Omental fat pad (tissue), 4 donors: Measurements from ENCODE around the gene GALNT10. TPM values are rescaled to one million over a fixed set of nuclear protein-coding genes. Genes with fewer than 3 reads are reported as not detected.
A peak's percentile ranks its signal among the peaks of the same experiment; 100 is the strongest.

Experiments
- ATAC-seq: fragments of 150-250 bp; one replicate; pipeline ENCODE4 v1.9.1; 2016; ENCODE audit warnings: mild to moderate bottlenecking, moderate library complexity; ENCODE audit not compliant: low FRiP score
- DNase-seq: peaks from one replicate; pipeline ENCODE4 v3.0.0-alpha.2; 2019; ENCODE audit warnings: low spot score
- CTCF ChIP-seq, 3 donors: fragments of 450-650 bp; IDR thresholded peaks; one replicate each; pipeline ENCODE4 v1.5.1; 2016 to 2017; ENCODE audit warnings: antibody characterized with exemption in 3 of 3, mild to moderate bottlenecking in 3 of 3, moderate library complexity in 2 of 3
- total RNA-seq, 4 donors: library from RNA; depleted of rRNA; stranded (reverse); fragments of >200 nt; gene quantifications; one replicate each; pipeline ENCODE4 v1.1.0, GENCODE V29; 2016

GALNT10 gene
- total RNA-seq, 4 donors from 2014 or later: 21.3 to 49.7 (median 27.2) TPM

GRCh38 chr5:154193701-154194121, 3.2 kb downstream of the GALNT10 start:
- DNase-seq: no peak
- no peak for TF ChIP-seq CTCF (IDR thresholded peaks at IDR 0.05)
- ATAC-seq: peak; percentile 24

GRCh38 chr5:154194345-154195329, 4.1 kb downstream of the GALNT10 start:
- TF ChIP-seq CTCF (IDR thresholded peaks at IDR 0.05): no peak
- DNase-seq (no peak), ATAC-seq (no peak)

- DNase-seq (no peak), ATAC-seq (no peak)
- no peak for TF ChIP-seq CTCF (IDR thresholded peaks at IDR 0.05)
Observed at GRCh38 chr5:154196281-154196680, 5.7 kb downstream of the GALNT10 start.

- no peak for DNase-seq
- peak; percentile 52 for ATAC-seq
Observed at GRCh38 chr5:154196955-154197652, 6.6 kb downstream of the GALNT10 start.

GRCh38 chr5:154197801-154198491, 7.4 kb downstream of the GALNT10 start:
- ATAC-seq (no peak), DNase-seq (no peak)
- TF ChIP-seq CTCF (IDR thresholded peaks at IDR 0.05): no peak

More at GRCh38 chr5:154196955-154197652, 6.6 kb downstream of the GALNT10 start:
- no peak for TF ChIP-seq CTCF (IDR thresholded peaks at IDR 0.05)

GRCh38 chr5:154198611-154199230, 8.2 kb downstream of the GALNT10 start:
- ATAC-seq: no peak
- TF ChIP-seq CTCF (IDR thresholded peaks at IDR 0.05): no peak
- no peak for DNase-seq
